Activated CD4-positive, alpha-beta T cell treated with anti-CD3 and anti-CD28 coated beads, Interleukin-2, Interleukin-4, amounts not matched to agents 100 ng/mL and 50 ng/mL, durations not matched to agents 16 hours and 8 hours (primary cell): ENCODE data around the gene DPF3.
A peak's percentile ranks its signal among the peaks of the same experiment; 100 is the strongest.

Experiments used
- DNase-seq: peaks from one replicate; pipeline ENCODE4 v3.0.0-alpha.2; 2020; ENCODE audit warnings: low spot score

Gene DPF3

GRCh38 chr14:72680853-72681640 is 212.9 kb downstream of the DPF3 start:
- no peak for DNase-seq

- DNase-seq = no peak
These were observed 214.3 kb downstream of the DPF3 start for GRCh38 chr14:72679536-72680151.

- DNase-seq = no peak
These were observed 214.8 kb downstream of the DPF3 start for GRCh38 chr14:72679141-72679535.

- DNase-seq = no peak
These were observed 215.5 kb downstream of the DPF3 start for GRCh38 chr14:72678356-72678755.

GRCh38 chr14:72677664-72678063 is 216.2 kb downstream of the DPF3 start:
- no peak for DNase-seq

GRCh38 chr14:72675126-72675525 is 218.8 kb downstream of the DPF3 start:
- DNase-seq = no peak

GRCh38 chr14:72673179-72673578 is 220.7 kb downstream of the DPF3 start:
- no peak for DNase-seq

- DNase-seq = no peak
These were observed 227.3 kb downstream of the DPF3 start for GRCh38 chr14:72666610-72667009.

GRCh38 chr14:72665259-72665658 is 228.6 kb downstream of the DPF3 start:
- DNase-seq = peak; percentile 65

GRCh38 chr14:72664651-72665050 is 229.2 kb downstream of the DPF3 start:
- no peak for DNase-seq

GRCh38 chr14:72663956-72664650 is 229.8 kb downstream of the DPF3 start:
- no peak for DNase-seq

- DNase-seq = peak; percentile 15
These were observed 230.8 kb downstream of the DPF3 start for GRCh38 chr14:72663076-72663487.

GRCh38 chr14:72662214-72662613 is 231.7 kb downstream of the DPF3 start:
- DNase-seq = no peak

- DNase-seq = no peak
These were observed 236.5 kb downstream of the DPF3 start for GRCh38 chr14:72657214-72657921.

GRCh38 chr14:72653026-72653425 is 240.9 kb downstream of the DPF3 start:
- DNase-seq = no peak

- DNase-seq = no peak
These were observed 241.7 kb downstream of the DPF3 start for GRCh38 chr14:72652179-72652578.

GRCh38 chr14:72651714-72652113 is 242.2 kb downstream of the DPF3 start:
- DNase-seq = no peak

GRCh38 chr14:72651081-72651480 is 242.8 kb downstream of the DPF3 start:
- DNase-seq = no peak

- DNase-seq = no peak
These were observed 244.2 kb downstream of the DPF3 start for GRCh38 chr14:72649603-72650227.

GRCh38 chr14:72647782-72648181 is 246.1 kb downstream of the DPF3 start:
- DNase-seq = no peak

GRCh38 chr14:72646861-72647528 is 246.9 kb downstream of the DPF3 start:
- no peak for DNase-seq
